ENCODE results near the gene ARRB1. TPM values are rescaled to one million over a fixed set of nuclear protein-coding genes. Genes with fewer than 3 reads are reported as not detected.
"Not testable (repeated sequence)": the region's sequence is repeated elsewhere in the genome, so short reads cannot be mapped to it uniquely, and the experiment has no call there.

Gene ARRB1
- total RNA-seq, 1 donor from 2014 or later = 13.2 TPM

DNA sequence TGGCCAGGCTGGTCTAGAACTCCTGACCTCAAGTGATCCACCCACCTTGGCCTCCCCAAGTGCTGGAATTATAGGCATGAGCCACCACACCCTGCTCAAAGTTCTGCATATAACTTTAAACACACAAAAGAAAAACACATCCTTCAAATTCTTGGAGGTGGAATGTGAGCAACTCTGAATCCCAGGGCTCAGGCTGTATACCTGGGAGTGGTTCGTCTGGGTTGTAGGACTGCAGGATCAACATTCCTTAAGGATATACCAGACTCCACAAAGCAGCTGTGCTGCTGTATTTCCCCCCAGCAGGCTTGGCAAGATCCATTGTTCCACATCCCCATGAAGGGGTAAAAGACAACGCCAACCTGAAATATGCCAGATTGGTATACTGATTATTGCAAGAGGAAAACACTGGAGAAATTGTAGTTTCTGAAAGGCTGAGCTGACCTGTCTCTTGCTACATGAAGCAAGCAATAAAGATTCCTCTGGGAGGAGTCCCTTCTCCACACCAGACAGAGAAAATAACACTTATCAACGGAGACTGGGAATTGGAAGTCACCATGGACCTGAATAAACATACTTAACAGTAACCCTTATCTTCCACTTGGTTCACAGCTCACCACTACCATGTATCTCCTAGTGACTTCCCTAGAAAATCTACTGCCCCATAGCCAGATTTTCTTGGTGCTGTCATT, 35.6 kb upstream of the ARRB1 start:
- H3K27me3 Mint-ChIP-seq (ENCODE audit: unreplicated experiment) = peaks cover 3% of the 10 kb centered on the region
- H3K36me3 Mint-ChIP-seq (ENCODE audit: unreplicated experiment) = no peaks in the 10 kb centered on the region
- H3K4me3 Mint-ChIP-seq (ENCODE audit: unreplicated experiment) = no peak overlapping the region
- TF ChIP-seq, protein P1, sequence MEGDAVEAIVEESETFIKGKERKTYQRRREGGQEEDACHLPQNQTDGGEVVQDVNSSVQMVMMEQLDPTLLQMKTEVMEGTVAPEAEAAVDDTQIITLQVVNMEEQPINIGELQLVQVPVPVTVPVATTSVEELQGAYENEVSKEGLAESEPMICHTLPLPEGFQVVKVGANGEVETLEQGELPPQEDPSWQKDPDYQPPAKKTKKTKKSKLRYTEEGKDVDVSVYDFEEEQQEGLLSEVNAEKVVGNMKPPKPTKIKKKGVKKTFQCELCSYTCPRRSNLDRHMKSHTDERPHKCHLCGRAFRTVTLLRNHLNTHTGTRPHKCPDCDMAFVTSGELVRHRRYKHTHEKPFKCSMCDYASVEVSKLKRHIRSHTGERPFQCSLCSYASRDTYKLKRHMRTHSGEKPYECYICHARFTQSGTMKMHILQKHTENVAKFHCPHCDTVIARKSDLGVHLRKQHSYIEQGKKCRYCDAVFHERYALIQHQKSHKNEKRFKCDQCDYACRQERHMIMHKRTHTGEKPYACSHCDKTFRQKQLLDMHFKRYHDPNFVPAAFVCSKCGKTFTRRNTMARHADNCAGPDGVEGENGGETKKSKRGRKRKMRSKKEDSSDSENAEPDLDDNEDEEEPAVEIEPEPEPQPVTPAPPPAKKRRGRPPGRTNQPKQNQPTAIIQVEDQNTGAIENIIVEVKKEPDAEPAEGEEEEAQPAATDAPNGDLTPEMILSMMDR (IDR thresholded peaks at IDR 0.05) = no peak
- H3K4me1 Mint-ChIP-seq (ENCODE audit: unreplicated experiment) = peaks cover 17% of the 10 kb centered on the region
- peak overlapping the region; percentile 23 for H3K27ac Mint-ChIP-seq (ENCODE audit: unreplicated experiment)
- no peaks in the 10 kb centered on the region for H3K9me3 Mint-ChIP-seq (ENCODE audit: unreplicated experiment)
- no peak for DNase-seq (ENCODE audit: extremely low spot score, unreplicated experiment)

DNA sequence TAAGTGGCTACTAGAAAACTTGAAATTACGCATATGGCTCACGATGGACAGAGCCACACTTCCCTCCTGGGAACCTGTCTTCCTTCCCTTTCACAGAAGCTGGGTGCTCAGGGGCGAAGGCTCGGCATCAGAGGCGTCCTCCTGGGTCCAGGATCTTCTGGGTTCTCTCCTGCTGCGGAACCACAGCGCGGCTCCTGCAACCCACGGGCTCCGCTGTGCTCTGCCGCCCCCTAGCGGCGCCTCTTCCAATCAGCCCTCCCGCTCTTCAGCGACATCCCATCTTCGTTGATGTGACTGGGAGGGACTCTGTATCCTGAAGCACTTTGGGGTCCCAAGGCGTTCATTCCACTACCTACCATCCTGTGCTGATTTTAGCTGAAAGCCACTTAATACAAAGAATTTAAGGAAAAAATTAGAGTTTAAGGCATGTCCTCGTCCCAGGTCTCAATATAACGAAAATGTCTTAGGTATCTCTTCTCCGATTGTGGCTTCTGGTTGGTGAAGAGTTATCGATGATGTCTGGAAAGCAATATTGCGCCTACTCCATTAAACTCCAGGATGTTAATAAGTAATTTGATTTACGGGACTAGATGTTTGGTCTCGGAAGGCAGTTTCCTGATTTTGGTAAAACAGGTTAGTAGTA, 33.1 kb upstream of the ARRB1 start:
- DNase-seq (ENCODE audit: extremely low spot score, unreplicated experiment) = peak; percentile 89
- H3K36me3 Mint-ChIP-seq (ENCODE audit: unreplicated experiment) = no peaks in the 10 kb centered on the region
- H3K27ac Mint-ChIP-seq (ENCODE audit: unreplicated experiment) = no peak overlapping the region
- no peaks in the 10 kb centered on the region for H3K9me3 Mint-ChIP-seq (ENCODE audit: unreplicated experiment)
- peaks cover 21% of the 10 kb centered on the region for H3K4me1 Mint-ChIP-seq (ENCODE audit: unreplicated experiment)
- no peaks in the 10 kb centered on the region for H3K27me3 Mint-ChIP-seq (ENCODE audit: unreplicated experiment)
- TF ChIP-seq, protein P1 (IDR thresholded peaks at IDR 0.05) = peak; percentile 100
- no peak overlapping the region for H3K4me3 Mint-ChIP-seq (ENCODE audit: unreplicated experiment)

DNA sequence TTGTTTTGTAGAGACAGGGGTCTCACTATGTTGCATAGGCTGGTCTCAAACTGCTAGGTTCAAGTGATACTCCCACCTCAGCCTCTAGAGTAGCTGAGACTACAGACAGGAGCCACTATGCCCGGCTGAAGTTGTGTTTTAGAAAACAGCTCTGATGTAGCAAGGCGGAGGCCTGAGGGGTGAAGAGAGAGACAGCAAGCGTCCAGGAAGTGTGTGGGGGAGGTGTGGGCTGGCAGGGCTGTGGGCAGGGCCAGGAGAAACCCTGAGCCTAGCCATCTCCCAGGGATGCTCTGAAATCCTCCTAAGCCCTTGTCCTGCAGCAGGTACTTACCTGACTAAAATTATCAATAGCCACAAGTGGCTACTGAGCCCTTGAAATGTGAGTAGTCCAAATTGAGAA, 31.8 kb upstream of the ARRB1 start:
- Mint-ChIP-seq H3K27ac (ENCODE audit: unreplicated experiment) (no peak overlapping the region), H3K4me1 (ENCODE audit: unreplicated experiment) (peaks cover 21% of the 10 kb centered on the region)

DNA sequence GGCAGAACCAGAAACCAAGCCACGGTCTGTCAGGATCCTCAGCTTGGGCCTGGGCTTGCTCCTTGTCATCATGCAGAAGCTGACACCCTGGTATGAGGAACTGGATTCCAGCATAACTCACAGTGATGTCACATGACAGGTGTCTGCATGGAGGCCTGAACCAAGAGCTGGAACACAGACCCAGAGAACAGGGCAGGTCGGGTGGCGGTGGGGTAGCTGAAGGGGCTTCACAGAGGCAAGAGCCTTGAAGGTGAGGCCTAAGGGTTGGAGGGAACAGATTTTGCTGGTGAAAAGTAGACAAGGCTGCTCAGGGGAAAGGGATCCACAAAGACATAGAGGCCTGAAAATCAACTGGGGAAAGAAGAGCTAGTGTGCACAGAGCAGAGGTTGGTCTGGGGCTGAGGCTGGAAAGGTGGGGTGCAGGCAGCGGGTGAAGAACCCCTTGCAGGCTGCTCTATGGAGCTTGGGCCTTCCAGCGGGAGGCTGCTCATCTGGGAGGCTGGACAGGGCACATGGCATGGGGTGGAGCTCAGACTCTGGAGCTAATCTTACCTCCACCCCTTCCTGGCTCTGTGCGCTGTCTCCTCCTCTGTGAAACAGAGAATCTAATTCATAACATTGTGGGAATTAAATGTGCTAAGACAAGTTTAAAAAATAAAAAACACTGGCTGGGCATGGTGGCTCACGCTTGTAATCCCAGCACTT, 29.4 kb upstream of the ARRB1 start:
- H3K4me3 Mint-ChIP-seq (ENCODE audit: unreplicated experiment) = no peak overlapping the region
- no peak overlapping the region for H3K27ac Mint-ChIP-seq (ENCODE audit: unreplicated experiment)
- no peak for DNase-seq (ENCODE audit: extremely low spot score, unreplicated experiment)
- H3K36me3 Mint-ChIP-seq (ENCODE audit: unreplicated experiment) = no peaks in the 10 kb centered on the region
- H3K4me1 Mint-ChIP-seq (ENCODE audit: unreplicated experiment) = peaks cover 6% of the 10 kb centered on the region
- no peaks in the 10 kb centered on the region for H3K27me3 Mint-ChIP-seq (ENCODE audit: unreplicated experiment)
- no peaks in the 10 kb centered on the region for H3K9me3 Mint-ChIP-seq (ENCODE audit: unreplicated experiment)
- TF ChIP-seq, protein P1 (IDR thresholded peaks at IDR 0.05) = no peak

More for the DNA sequence above, 31.8 kb upstream of the ARRB1 start:
- Mint-ChIP-seq H3K27me3 (ENCODE audit: unreplicated experiment) (no peaks in the 10 kb centered on the region), H3K4me3 (ENCODE audit: unreplicated experiment) (no peak overlapping the region), H3K9me3 (ENCODE audit: unreplicated experiment) (no peaks in the 10 kb centered on the region), H3K36me3 (ENCODE audit: unreplicated experiment) (no peaks in the 10 kb centered on the region)
- TF ChIP-seq, protein P1 (IDR thresholded peaks at IDR 0.05) = no peak
- DNase-seq (ENCODE audit: extremely low spot score, unreplicated experiment) = no peak

DNA sequence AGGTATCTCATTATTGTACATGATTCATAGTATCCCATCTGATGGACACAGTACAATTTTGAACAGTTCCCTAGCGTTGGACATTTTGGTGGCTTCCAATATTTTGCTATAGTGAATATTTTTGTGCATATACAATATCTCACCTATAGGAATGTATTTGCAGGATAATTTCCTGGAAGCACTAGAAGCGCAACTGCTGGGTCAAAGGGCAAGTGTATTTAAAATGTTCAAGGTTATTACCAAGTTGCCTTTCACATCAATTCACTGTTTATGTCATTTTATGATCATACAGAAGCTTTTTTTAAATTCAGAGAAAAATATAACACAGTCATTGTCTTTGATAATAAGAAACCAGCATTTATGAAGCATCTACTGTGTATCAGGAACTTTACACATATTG, 28.8 kb upstream of the ARRB1 start:
- DNase-seq (ENCODE audit: extremely low spot score, unreplicated experiment) = no peak
- TF ChIP-seq, protein P1 (IDR thresholded peaks at IDR 0.05) = no peak
- H3K27ac Mint-ChIP-seq (ENCODE audit: unreplicated experiment) = no peak overlapping the region
- no peaks in the 10 kb centered on the region for H3K9me3 Mint-ChIP-seq (ENCODE audit: unreplicated experiment)
- H3K4me3 Mint-ChIP-seq (ENCODE audit: unreplicated experiment) = no peak overlapping the region
- no peaks in the 10 kb centered on the region for H3K36me3 Mint-ChIP-seq (ENCODE audit: unreplicated experiment)
- H3K4me1 Mint-ChIP-seq (ENCODE audit: unreplicated experiment) = peaks cover 5% of the 10 kb centered on the region
- no peaks in the 10 kb centered on the region for H3K27me3 Mint-ChIP-seq (ENCODE audit: unreplicated experiment)

DNA sequence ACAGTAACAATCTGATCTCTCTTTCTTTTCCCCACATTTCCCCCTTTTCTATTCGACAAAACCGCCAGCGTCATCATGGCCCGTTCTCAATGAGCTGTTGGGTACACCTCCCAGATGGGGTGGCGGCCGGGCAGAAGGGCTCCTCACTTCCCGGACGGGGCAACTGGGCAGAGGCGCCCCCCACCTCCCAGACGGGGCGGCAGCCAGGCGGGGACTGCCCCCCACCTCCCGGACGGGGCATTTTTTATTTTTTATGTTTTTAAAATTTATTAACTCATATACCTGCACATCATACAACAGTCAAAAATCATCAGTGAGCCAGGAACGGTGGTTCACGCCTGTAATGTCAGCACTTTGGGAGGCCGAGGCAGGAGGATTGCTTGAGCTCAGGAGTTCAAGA, 27.3 kb upstream of the ARRB1 start:
- H3K27ac Mint-ChIP-seq (ENCODE audit: unreplicated experiment); H3K27me3 Mint-ChIP-seq (ENCODE audit: unreplicated experiment); H3K36me3 Mint-ChIP-seq (ENCODE audit: unreplicated experiment); H3K4me1 Mint-ChIP-seq (ENCODE audit: unreplicated experiment); H3K9me3 Mint-ChIP-seq (ENCODE audit: unreplicated experiment); H3K4me3 Mint-ChIP-seq (ENCODE audit: unreplicated experiment); DNase-seq (ENCODE audit: extremely low spot score, unreplicated experiment): not testable (repeated sequence)

Data from osteocyte (in vitro differentiated cells).